ENCODE measurements around the gene BAHD1.
"Not testable (repeated sequence)": the region's sequence is repeated elsewhere in the genome, so short reads cannot be mapped to it uniquely, and the experiment has no call there.

BAHD1 gene

GRCh38 chr15:40445421-40445922 lies 4.7 kb downstream of the BAHD1 start:
- no peak for DNase-seq (ENCODE audit: low read depth)

GRCh38 chr15:40446144-40446543 lies 5.4 kb downstream of the BAHD1 start:
- DNase-seq (ENCODE audit: low read depth) = no peak

GRCh38 chr15:40448354-40448753 lies 7.6 kb downstream of the BAHD1 start:
- no peak for DNase-seq (ENCODE audit: low read depth)

GRCh38 chr15:40449275-40449674 lies 8.5 kb downstream of the BAHD1 start:
- DNase-seq (ENCODE audit: low read depth) = no peak

GRCh38 chr15:40450047-40450446 lies 9.3 kb downstream of the BAHD1 start:
- no peak for DNase-seq (ENCODE audit: low read depth)

GRCh38 chr15:40451527-40452158 lies 10.9 kb downstream of the BAHD1 start:
- no peak for DNase-seq (ENCODE audit: low read depth)

- no peak for DNase-seq (ENCODE audit: low read depth)
These were observed 11.7 kb downstream of the BAHD1 start for GRCh38 chr15:40452296-40453090.

- not testable (repeated sequence) for DNase-seq (ENCODE audit: low read depth)
These were observed 13.2 kb downstream of the BAHD1 start for GRCh38 chr15:40453941-40454340.

GRCh38 chr15:40454904-40455391 lies 14.2 kb downstream of the BAHD1 start:
- no peak for DNase-seq (ENCODE audit: low read depth)

- DNase-seq (ENCODE audit: low read depth) = no peak
These were observed 15.6 kb downstream of the BAHD1 start for GRCh38 chr15:40456299-40456712.

GRCh38 chr15:40456738-40457137 lies 16.0 kb downstream of the BAHD1 start:
- no peak for DNase-seq (ENCODE audit: low read depth)

GRCh38 chr15:40458495-40459371 lies 18.0 kb downstream of the BAHD1 start:
- DNase-seq (ENCODE audit: low read depth) = no peak

- DNase-seq (ENCODE audit: low read depth) = no peak
These were observed 18.8 kb downstream of the BAHD1 start for GRCh38 chr15:40459391-40460015.

- DNase-seq (ENCODE audit: low read depth) = no peak
These were observed 19.7 kb downstream of the BAHD1 start for GRCh38 chr15:40460404-40460803.

- DNase-seq (ENCODE audit: low read depth) = no peak
These were observed 21.2 kb downstream of the BAHD1 start for GRCh38 chr15:40461958-40462357.

GRCh38 chr15:40463279-40463678 lies 22.5 kb downstream of the BAHD1 start:
- no peak for DNase-seq (ENCODE audit: low read depth)

- no peak for DNase-seq (ENCODE audit: low read depth)
These were observed 23.3 kb downstream of the BAHD1 start for GRCh38 chr15:40463886-40464545.

- DNase-seq (ENCODE audit: low read depth) = no peak
These were observed 23.9 kb downstream of the BAHD1 start for GRCh38 chr15:40464595-40465185.

- DNase-seq (ENCODE audit: low read depth) = no peak
These were observed 25.2 kb downstream of the BAHD1 start for GRCh38 chr15:40465939-40466338.

- DNase-seq (ENCODE audit: low read depth) = no peak
These were observed 25.9 kb downstream of the BAHD1 start for GRCh38 chr15:40466426-40467260.

All from GM04503 (cell line).